Neural progenitor cell (in vitro differentiated cells): ENCODE results near the gene RASGRF2.

Experiments
- EZH2 ChIP-seq: fragments of 200-600 bp; sonication (generic); IDR thresholded peaks from 2 replicates; pipeline ENCODE4 v1.6.1; 2017; ENCODE audit warnings: antibody characterized with exemption, mild to moderate bottlenecking, moderate library complexity
- EZH2phosphoT487 ChIP-seq: fragments of 200-600 bp; sonication (generic); IDR thresholded peaks from 2 replicates; pipeline ENCODE4 v1.6.1; 2017; ENCODE audit warnings: antibody characterized with exemption
- TF ChIP-seq, protein P1 (sequence below): fragments of 200-600 bp; sonication (generic); IDR thresholded peaks from 2 replicates; pipeline ENCODE4 v1.5.1; 2017; ENCODE audit warnings: antibody characterized with exemption, mild to moderate bottlenecking

- TF ChIP-seq, protein P1, sequence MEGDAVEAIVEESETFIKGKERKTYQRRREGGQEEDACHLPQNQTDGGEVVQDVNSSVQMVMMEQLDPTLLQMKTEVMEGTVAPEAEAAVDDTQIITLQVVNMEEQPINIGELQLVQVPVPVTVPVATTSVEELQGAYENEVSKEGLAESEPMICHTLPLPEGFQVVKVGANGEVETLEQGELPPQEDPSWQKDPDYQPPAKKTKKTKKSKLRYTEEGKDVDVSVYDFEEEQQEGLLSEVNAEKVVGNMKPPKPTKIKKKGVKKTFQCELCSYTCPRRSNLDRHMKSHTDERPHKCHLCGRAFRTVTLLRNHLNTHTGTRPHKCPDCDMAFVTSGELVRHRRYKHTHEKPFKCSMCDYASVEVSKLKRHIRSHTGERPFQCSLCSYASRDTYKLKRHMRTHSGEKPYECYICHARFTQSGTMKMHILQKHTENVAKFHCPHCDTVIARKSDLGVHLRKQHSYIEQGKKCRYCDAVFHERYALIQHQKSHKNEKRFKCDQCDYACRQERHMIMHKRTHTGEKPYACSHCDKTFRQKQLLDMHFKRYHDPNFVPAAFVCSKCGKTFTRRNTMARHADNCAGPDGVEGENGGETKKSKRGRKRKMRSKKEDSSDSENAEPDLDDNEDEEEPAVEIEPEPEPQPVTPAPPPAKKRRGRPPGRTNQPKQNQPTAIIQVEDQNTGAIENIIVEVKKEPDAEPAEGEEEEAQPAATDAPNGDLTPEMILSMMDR = no peak
- no peak for TF ChIP-seq EZH2phosphoT487
- TF ChIP-seq EZH2 = no peak
Observed at GRCh38 chr5:81058121-81058520, 98.0 kb downstream of the RASGRF2 start.
